Stimulated activated CD8-positive, alpha-beta memory T cell treated with anti-CD3 and anti-CD28 coated beads, Interleukin-4, amount 100 ng/mL, for 1 hour (primary cell): ENCODE results near the gene WDFY2.

Experiments used
- DNase-seq, 2 donors: peaks; one replicate each; pipeline ENCODE4 v3.0.0-alpha.2; 2020; ENCODE audit warnings: low read depth in 2 of 2, low spot score in 1 of 2

WDFY2 gene

GRCh38 chr13:51659276-51660127 lies 75.2 kb downstream of the WDFY2 start:
- no peak for DNase-seq

- no peak for DNase-seq
Measured at GRCh38 chr13:51660813-51661212, 76.6 kb downstream of the WDFY2 start.

GRCh38 chr13:51663973-51664957 lies 80.0 kb downstream of the WDFY2 start:
- no peak for DNase-seq

GRCh38 chr13:51665456-51665855 lies 81.2 kb downstream of the WDFY2 start:
- DNase-seq: no peak

- DNase-seq: no peak
Measured at GRCh38 chr13:51666374-51666773, 82.1 kb downstream of the WDFY2 start.

GRCh38 chr13:51666839-51667238 lies 82.6 kb downstream of the WDFY2 start:
- DNase-seq: no peak

- no peak for DNase-seq
Measured at GRCh38 chr13:51668580-51669195, 84.4 kb downstream of the WDFY2 start.

GRCh38 chr13:51673165-51673564 lies 88.9 kb downstream of the WDFY2 start:
- DNase-seq: no peak

- no peak for DNase-seq
Measured at GRCh38 chr13:51674276-51674675, 90.0 kb downstream of the WDFY2 start.

- DNase-seq: no peak
Measured at GRCh38 chr13:51675385-51675784, 91.1 kb downstream of the WDFY2 start.

GRCh38 chr13:51675877-51676276 lies 91.6 kb downstream of the WDFY2 start:
- no peak for DNase-seq

- no peak for DNase-seq
Measured at GRCh38 chr13:51676739-51677138, 92.5 kb downstream of the WDFY2 start.

- DNase-seq: no peak
Measured at GRCh38 chr13:51678420-51678819, 94.2 kb downstream of the WDFY2 start.

- no peak for DNase-seq
Measured at GRCh38 chr13:51679616-51680015, 95.4 kb downstream of the WDFY2 start.

GRCh38 chr13:51681037-51681678 lies 96.9 kb downstream of the WDFY2 start:
- DNase-seq: no peak

GRCh38 chr13:51682686-51683085 lies 98.4 kb downstream of the WDFY2 start:
- DNase-seq: no peak

GRCh38 chr13:51683597-51683996 lies 99.3 kb downstream of the WDFY2 start:
- DNase-seq: no peak

GRCh38 chr13:51684076-51684475 lies 99.8 kb downstream of the WDFY2 start:
- no peak for DNase-seq

- DNase-seq: no peak
Measured at GRCh38 chr13:51687947-51688714, 103.9 kb downstream of the WDFY2 start.

GRCh38 chr13:51688937-51689662 lies 104.8 kb downstream of the WDFY2 start:
- DNase-seq: no peak
